Heart left ventricle (tissue), 16 donors: ENCODE measurements around the gene SYNPO2L. TPM values are rescaled to one million over a fixed set of nuclear protein-coding genes. Genes with fewer than 3 reads are reported as not detected.

ENCODE experiments used
- ATAC-seq, 4 donors: fragments of 200-7000 bp; cut with Tn5 transposase; one replicate each; pipeline ENCODE4 v1.9.1; 2020 to 2022; ENCODE audit warnings: moderate library complexity in 4 of 4, mild to moderate bottlenecking in 3 of 4, moderate number of reproducible peaks in 1 of 4
- DNase-seq, 5 donors: peaks; one replicate each; pipeline ENCODE4 v3.0.0-alpha.2; 2020
- H3K27ac ChIP-seq, 12 donors: fragments of 200-600 bp; sonication (generic) in 4 of 12; one replicate each; pipeline versions ENCODE4 v1.5.0 to v1.8.0; 2016 to 2022; ENCODE audit warnings: mild to moderate bottlenecking in 2 of 12
- H3K27me3 ChIP-seq, 9 donors: fragments of 200-600 bp; sonication (generic) in 2 of 9; one replicate each; pipeline versions ENCODE4 v1.5.1 to v1.8.0; 2016 to 2022; ENCODE audit warnings: mild to moderate bottlenecking in 3 of 9
- H3K36me3 ChIP-seq, 9 donors: fragments of 200-600 bp; sonication (generic) in 2 of 9; one replicate each; pipeline versions ENCODE4 v1.5.0 to v1.8.0; 2018 to 2022; ENCODE audit warnings: mild to moderate bottlenecking in 2 of 9
- H3K4me1 ChIP-seq, 12 donors: fragments of 200-600 bp; sonication (generic) in 4 of 12; one replicate each; pipeline versions ENCODE4 v1.5.0 to v1.8.0; 2016 to 2022; ENCODE audit warnings: mild to moderate bottlenecking in 3 of 12
- H3K4me3 ChIP-seq, 12 donors: fragments of 200-600 bp; sonication (generic) in 4 of 12; one replicate each; pipeline versions ENCODE4 v1.5.0 to v1.8.0; 2017 to 2022; ENCODE audit warnings: mild to moderate bottlenecking in 9 of 12, moderate library complexity in 4 of 12
- H3K9me3 ChIP-seq, 12 donors: fragments of 200-600 bp; sonication (generic) in 4 of 12; one replicate each; pipeline versions ENCODE4 v1.5.0 to v1.8.0; 2016 to 2022; ENCODE audit warnings: mild to moderate bottlenecking in 1 of 12
- POLR2A ChIP-seq, 2 donors: fragments of 450-650 bp; IDR thresholded peaks; one replicate each; pipeline ENCODE4 v1.6.1; 2017; ENCODE audit warnings: antibody characterized with exemption in 2 of 2, mild to moderate bottlenecking in 2 of 2, moderate library complexity in 2 of 2
- WGBS, 4 donors: extraction: QIAGEN DNeasy Blood & Tissue Kit in 2 of 4; methylation state at CpG; one replicate each; pipeline versions ENCODE4 v1.1.5 to v1.1.7; 2013 to 2018; 5-methylcytosine and 5-hydroxymethylcytosine counted together
- intact Hi-C, 10 donors: fragments of 100-400 bp; cut with DNase I; formaldehyde crosslinking; loops; one replicate each; pipeline versions ENCODE4 v1.11.1 to v1.14.2; 2022
- polyA plus RNA-seq, 2 donors: library from polyadenylated mRNA; stranded (reverse); fragments of 200-250 nt; gene quantifications; one replicate each; pipeline ENCODE4 v1.2.3, GENCODE V29; 2013
- total RNA-seq, 9 donors: library from RNA; depleted of rRNA in 2 of 9; stranded (reverse); fragments of >200 nt in 2 of 9; fragmentation: NEBNext Ultra II Directional in 3 of 9; extraction: Animal tissue kit (Norgen Biotek cat#: 25700) in 3 of 9; gene quantifications; one replicate each; pipeline versions ENCODE4 v1.1.0 to v1.2.4, GENCODE V29; 2016 to 2023
- TF ChIP-seq, protein P1 (sequence below), 12 donors: fragments of 200-600 bp; sonication (generic) in 4 of 12; IDR thresholded peaks; one replicate each; pipeline versions ENCODE4 v1.5.0 to v1.8.0; 2018 to 2022; ENCODE audit warnings: antibody characterized with exemption in 12 of 12, mild to moderate bottlenecking in 5 of 12
- donor health status: ischemic (EF 13 %, LVEDD 7.1; RV severe dilation, severe dysfunction).
- donor health status: healthy with polysubstance abuse.
- donor health status: DM: no; HTN: yes; CAD: no.
- donor health status: DM: no; HTN: no; CAD: no.
- donor health status: ischemic (EF 25% LVEDD 6.9; RV normal size, moderate dysfunction).
- donor health status: ischemic (EF 25% LVEDD 5.7; RV mildly dilated, moderate dysfunction).
- donor health status: healthy.
- donor health status: DM: yes; HTN: yes; CAD: no.
- donor health status: ischemic (EF 35%, LVEDD 5.7; RV mildly dilated, moderate dysfunction).
- donor health status: nonischemic (EF 11% LVEDD 7.7; RV severe dilation, severe dysfunction).
- donor health status: DM: yes; HTN: yes; CAD: no.
- donor health status: PGD.
- donor health status: ischemic (EF 29% LVEDD 5.4; RV normal size, mild dysfunction).
- donor health status: nonischemic (EF 23%, LVEDD 6.1; RV moderate dilation, normal function).

SYNPO2L gene
- total and polyA plus RNA-seq, 11 donors = 77.8 to 649 (median 246) TPM

DNA sequence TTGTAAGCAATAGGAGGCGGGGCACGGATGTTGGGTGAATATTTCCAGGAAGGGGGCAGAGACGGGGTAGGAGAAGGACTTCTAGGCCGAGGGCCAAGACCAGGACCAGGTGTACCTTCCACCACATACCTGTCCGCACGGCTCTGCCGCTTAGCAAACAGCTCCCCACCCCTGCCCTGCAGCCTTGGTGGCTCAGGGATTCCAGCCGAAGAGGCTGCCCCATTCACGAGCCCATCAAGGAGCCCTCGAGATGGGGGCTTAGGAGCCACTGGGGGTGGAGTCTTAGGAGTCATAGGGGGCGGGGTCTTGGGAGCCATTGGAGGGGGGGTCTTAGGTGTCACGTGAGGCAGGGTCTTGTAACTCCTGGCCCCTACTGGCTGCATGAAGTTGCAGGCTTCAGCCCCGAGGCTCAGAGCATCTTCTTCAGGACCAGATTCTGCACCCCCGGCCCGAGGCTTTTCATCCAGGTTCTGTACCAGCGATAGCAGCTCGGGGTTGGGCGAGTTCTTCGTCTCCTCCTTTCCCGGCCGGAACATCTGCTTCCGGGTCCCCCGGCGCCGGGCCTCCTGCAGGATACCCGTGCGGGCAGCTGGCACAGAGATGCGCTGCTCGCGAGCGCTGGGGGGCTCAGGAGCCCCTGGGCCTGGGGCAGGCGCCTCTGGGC is 8.5 kb downstream of the SYNPO2L start:
- H3K27ac ChIP-seq = peak overlapping the region; percentile 11 to 99 (median 92)
- ATAC-seq = peak in 2 of 4 donors; percentile 2 to 11
- 9 to 29% (median 11%) methylated on average over 9 to 32 of the region's 32 CpGs for WGBS, 4 donors
- peak in 1 of 2 donors; percentile 29 for TF ChIP-seq POLR2A (IDR thresholded peaks at IDR 0.05)
- TF ChIP-seq, protein P1, sequence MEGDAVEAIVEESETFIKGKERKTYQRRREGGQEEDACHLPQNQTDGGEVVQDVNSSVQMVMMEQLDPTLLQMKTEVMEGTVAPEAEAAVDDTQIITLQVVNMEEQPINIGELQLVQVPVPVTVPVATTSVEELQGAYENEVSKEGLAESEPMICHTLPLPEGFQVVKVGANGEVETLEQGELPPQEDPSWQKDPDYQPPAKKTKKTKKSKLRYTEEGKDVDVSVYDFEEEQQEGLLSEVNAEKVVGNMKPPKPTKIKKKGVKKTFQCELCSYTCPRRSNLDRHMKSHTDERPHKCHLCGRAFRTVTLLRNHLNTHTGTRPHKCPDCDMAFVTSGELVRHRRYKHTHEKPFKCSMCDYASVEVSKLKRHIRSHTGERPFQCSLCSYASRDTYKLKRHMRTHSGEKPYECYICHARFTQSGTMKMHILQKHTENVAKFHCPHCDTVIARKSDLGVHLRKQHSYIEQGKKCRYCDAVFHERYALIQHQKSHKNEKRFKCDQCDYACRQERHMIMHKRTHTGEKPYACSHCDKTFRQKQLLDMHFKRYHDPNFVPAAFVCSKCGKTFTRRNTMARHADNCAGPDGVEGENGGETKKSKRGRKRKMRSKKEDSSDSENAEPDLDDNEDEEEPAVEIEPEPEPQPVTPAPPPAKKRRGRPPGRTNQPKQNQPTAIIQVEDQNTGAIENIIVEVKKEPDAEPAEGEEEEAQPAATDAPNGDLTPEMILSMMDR (IDR thresholded peaks at IDR 0.05) = no peak
- intact Hi-C loops = loop anchor here in 1 of 10 donors (10.0 kb wide), 1 partner anchor 383 kb away; no protein-coding TSS in a partner anchor
- no peaks in the 10 kb centered on the region for H3K9me3 ChIP-seq
- H3K4me3 ChIP-seq = peak overlapping the region; percentile 33 to 88 (median 66)
- DNase-seq = peak; percentile 41 to 82 (median 56)
- peaks cover 3 to 58% (median 26%) of the 10 kb centered on the region in 12 donors for H3K4me1 ChIP-seq
- no peaks in the 10 kb centered on the region for H3K36me3 ChIP-seq
- H3K27me3 ChIP-seq = no peaks in the 10 kb centered on the region

DNA sequence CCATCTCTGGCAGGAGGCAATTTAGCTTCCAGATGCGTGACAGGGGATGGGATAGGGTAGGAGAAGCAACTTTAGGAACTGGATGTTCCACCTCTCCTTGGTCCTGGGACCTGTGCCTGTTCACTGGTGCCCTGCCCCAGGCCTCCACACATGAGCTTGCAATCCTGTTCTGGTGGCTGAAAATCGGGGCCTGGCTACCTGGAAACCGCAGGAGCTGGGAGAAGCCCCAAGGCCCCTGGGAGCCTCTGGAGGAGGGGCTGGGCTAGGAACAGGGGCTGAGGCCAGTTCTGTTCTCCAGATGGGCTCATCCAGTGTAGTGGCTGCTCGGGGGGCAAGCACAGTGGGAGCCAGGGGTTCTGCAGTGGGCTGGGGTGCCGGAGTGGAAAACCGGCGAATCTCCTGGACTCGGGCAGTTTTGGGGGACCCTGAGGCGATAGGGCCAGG is 9.2 kb downstream of the SYNPO2L start:
- no peaks in the 10 kb centered on the region for H3K27me3 ChIP-seq
- H3K36me3 ChIP-seq = no peaks in the 10 kb centered on the region
- peak in 1 of 5 donors; percentile 41 for DNase-seq
- intact Hi-C loops = loop anchor here in 1 of 10 donors (10.0 kb wide), 1 partner anchor 382 kb away; no protein-coding TSS in a partner anchor
- 68 to 82% (median 78%) methylated on average over 9 of the region's 9 CpGs for WGBS, 4 donors
- peak in 1 of 4 donors; percentile 6 for ATAC-seq
- H3K27ac ChIP-seq = peak overlapping the region; percentile 11 to 99 (median 92)
- peaks cover 3 to 54% (median 23%) of the 10 kb centered on the region in 12 donors for H3K4me1 ChIP-seq
- no peak for TF ChIP-seq POLR2A (IDR thresholded peaks at IDR 0.05)
- TF ChIP-seq, protein P1 (IDR thresholded peaks at IDR 0.05) = no peak
- H3K9me3 ChIP-seq = no peaks in the 10 kb centered on the region
- H3K4me3 ChIP-seq = peak overlapping the region in 6 of 12 donors; percentile 55 to 88 (median 70)

DNA sequence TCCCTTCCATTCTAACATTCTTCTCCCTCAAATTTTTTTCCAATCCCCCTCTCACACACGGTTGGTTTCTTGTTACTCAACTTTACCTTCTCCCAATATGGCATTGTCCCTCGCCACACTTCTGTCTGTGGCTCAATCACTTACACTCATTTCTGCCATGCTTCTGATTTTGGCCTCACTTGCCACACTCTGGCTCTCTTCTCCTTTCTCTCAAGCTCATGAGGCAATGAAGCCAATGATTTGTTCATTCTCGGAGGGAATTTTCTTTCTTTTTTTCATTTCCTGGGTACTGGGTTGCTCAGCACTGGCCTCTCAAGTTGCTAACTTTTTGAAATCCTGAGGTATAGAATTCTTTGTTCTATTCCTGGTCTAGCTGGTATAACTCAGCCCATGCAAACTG is 10.6 kb downstream of the SYNPO2L start:
- TF ChIP-seq POLR2A (IDR thresholded peaks at IDR 0.05) = no peak
- TF ChIP-seq, protein P1 (IDR thresholded peaks at IDR 0.05) = no peak
- Histone ChIP-seq H3K4me3 (no peak overlapping the region), H3K4me1 (peaks cover 3 to 48% (median 23%) of the 10 kb centered on the region in 12 donors), H3K9me3 (no peaks in the 10 kb centered on the region), H3K27me3 (no peaks in the 10 kb centered on the region), H3K36me3 (no peaks in the 10 kb centered on the region), H3K27ac (peak overlapping the region in 9 of 12 donors; percentile 24 to 99 (median 62))
- DNase-seq (no peak), ATAC-seq (no peak)
- 40 to 55% (median 43%) methylated on average over 3 of the region's 3 CpGs for WGBS, 4 donors
- intact Hi-C loops = loop anchor here in 3 of 10 donors (2.0 to 10.0 kb wide), 2 partner anchors 116 to 380 kb away; no protein-coding TSS in a partner anchor

DNA sequence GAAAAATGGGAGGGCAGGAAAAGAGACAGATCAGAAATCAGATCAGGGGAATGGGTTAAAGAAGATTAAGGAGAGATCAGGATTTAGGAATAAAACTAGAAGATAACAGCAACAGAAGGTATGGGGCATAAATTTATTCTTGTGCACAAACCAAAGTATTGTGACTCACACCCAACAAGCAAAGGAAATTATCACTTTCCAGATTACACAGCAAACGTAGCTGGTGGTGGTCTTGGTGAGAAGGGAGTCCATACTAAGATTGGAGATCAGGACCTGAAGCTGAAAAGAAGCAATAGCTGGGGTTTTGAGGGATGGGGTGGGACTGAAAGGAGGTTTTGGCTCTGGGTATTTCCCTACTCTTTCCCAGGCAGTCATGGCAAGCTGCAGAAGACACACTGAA is 11.1 kb downstream of the SYNPO2L start:
- intact Hi-C loops = loop anchor here (1.0 to 10.0 kb wide), 6 partner anchors 52 to 387 kb away; partner anchors contain the start of gene USP54 (in 1 of the 10)
- WGBS, 4 donors = 36 to 38% (median 38%) methylated on average over 1 of the region's 1 CpG
- H3K27me3 ChIP-seq = no peaks in the 10 kb centered on the region
- H3K36me3 ChIP-seq = no peaks in the 10 kb centered on the region
- no peak for TF ChIP-seq POLR2A (IDR thresholded peaks at IDR 0.05)
- TF ChIP-seq, protein P1 (IDR thresholded peaks at IDR 0.05) = no peak
- no peaks in the 10 kb centered on the region for H3K9me3 ChIP-seq
- peak in 1 of 4 donors; percentile 3 for ATAC-seq
- H3K27ac ChIP-seq = peak overlapping the region in 9 of 12 donors; percentile 32 to 99 (median 62)
- H3K4me1 ChIP-seq = peaks cover 3 to 43% (median 23%) of the 10 kb centered on the region in 12 donors
- no peak overlapping the region for H3K4me3 ChIP-seq
- DNase-seq = no peak
